Left lung (tissue), 10 donors: ENCODE data around the gene OBSCN. TPM values are rescaled to one million over a fixed set of nuclear protein-coding genes. Genes with fewer than 3 reads are reported as not detected.

ENCODE experiments used
- ATAC-seq: fragments of 200-7000 bp; cut with Tn5 transposase; one replicate; pipeline ENCODE4 v1.9.1; 2020; ENCODE audit warnings: moderate library complexity
- DNase-seq, 4 donors: peaks; one replicate each; pipeline ENCODE4 v3.0.0-alpha.2; 2013 to 2020
- H3K27ac ChIP-seq, 2 donors: fragments of 200-600 bp; sonication (generic) in 1 of 2; one replicate each; pipeline versions ENCODE4 v1.5.0 to v1.8.0; 2020 to 2021
- H3K27me3 ChIP-seq, 2 donors: fragments of 200-600 bp; sonication (generic) in 1 of 2; one replicate each; pipeline versions ENCODE4 v1.5.0 to v1.8.0; 2020 to 2021
- H3K36me3 ChIP-seq, 2 donors: fragments of 200-600 bp; sonication (generic) in 1 of 2; one replicate each; pipeline versions ENCODE4 v1.5.0 to v1.8.0; 2020 to 2021
- H3K4me1 ChIP-seq, 2 donors: fragments of 200-600 bp; one replicate each; pipeline ENCODE4 v1.8.0; 2021
- H3K4me3 ChIP-seq, 2 donors: fragments of 200-600 bp; sonication (generic) in 1 of 2; one replicate each; pipeline versions ENCODE4 v1.5.0 to v1.8.0; 2020 to 2021; ENCODE audit warnings: mild to moderate bottlenecking in 1 of 2
- H3K9me3 ChIP-seq, 2 donors: fragments of 200-600 bp; sonication (generic) in 1 of 2; one replicate each; pipeline versions ENCODE4 v1.5.0 to v1.8.0; 2020 to 2021
- intact Hi-C, 2 donors: fragments of 100-400 bp; cut with DNase I; formaldehyde crosslinking; loops; one replicate each; pipeline versions ENCODE4 v1.11.2 to v1.14.2; 2022
- polyA plus RNA-seq, 6 donors: library from polyadenylated mRNA; unstranded; fragments of 120-200 nt; gene quantifications; one replicate each; pipeline ENCODE4 v1.2.1, GENCODE V29; 2013; ENCODE audit not compliant: insufficient read length in 6 of 6
- total RNA-seq, 2 donors: library from RNA; stranded (reverse); fragmentation: NEBNext Ultra II Directional; extraction: Animal tissue kit (Norgen Biotek cat#: 25700); gene quantifications; one replicate each; pipeline ENCODE4 v1.2.1, GENCODE V29; 2021
- TF ChIP-seq, protein P1 (sequence below), 2 donors: fragments of 200-600 bp; sonication (generic) in 1 of 2; IDR thresholded peaks; one replicate each; pipeline versions ENCODE4 v1.5.0 to v1.8.0; 2021; ENCODE audit warnings: antibody characterized with exemption in 2 of 2
- donor health status: DM: no; HTN: yes; CAD: no.
- donor health status: DM: no; HTN: no; CAD: no.

The OBSCN gene
- total and polyA plus RNA-seq, 8 donors: 20.3 to 69.5 (median 47.5) TPM

- intact Hi-C loops: no loop called here
- ATAC-seq: no peak
- peaks cover 0 to 20% of the 10 kb centered on the region in 2 donors for H3K27me3 ChIP-seq
- H3K4me1 ChIP-seq: no peaks in the 10 kb centered on the region
- TF ChIP-seq, protein P1, sequence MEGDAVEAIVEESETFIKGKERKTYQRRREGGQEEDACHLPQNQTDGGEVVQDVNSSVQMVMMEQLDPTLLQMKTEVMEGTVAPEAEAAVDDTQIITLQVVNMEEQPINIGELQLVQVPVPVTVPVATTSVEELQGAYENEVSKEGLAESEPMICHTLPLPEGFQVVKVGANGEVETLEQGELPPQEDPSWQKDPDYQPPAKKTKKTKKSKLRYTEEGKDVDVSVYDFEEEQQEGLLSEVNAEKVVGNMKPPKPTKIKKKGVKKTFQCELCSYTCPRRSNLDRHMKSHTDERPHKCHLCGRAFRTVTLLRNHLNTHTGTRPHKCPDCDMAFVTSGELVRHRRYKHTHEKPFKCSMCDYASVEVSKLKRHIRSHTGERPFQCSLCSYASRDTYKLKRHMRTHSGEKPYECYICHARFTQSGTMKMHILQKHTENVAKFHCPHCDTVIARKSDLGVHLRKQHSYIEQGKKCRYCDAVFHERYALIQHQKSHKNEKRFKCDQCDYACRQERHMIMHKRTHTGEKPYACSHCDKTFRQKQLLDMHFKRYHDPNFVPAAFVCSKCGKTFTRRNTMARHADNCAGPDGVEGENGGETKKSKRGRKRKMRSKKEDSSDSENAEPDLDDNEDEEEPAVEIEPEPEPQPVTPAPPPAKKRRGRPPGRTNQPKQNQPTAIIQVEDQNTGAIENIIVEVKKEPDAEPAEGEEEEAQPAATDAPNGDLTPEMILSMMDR (IDR thresholded peaks at IDR 0.05): no peak
- no peak overlapping the region for H3K4me3 ChIP-seq
- no peak overlapping the region for H3K27ac ChIP-seq
- H3K36me3 ChIP-seq: no peaks in the 10 kb centered on the region
- peak in 2 of 4 donors; percentile 30 to 41 for DNase-seq
- no peaks in the 10 kb centered on the region for H3K9me3 ChIP-seq
Measured at GRCh38 chr1:228368801-228369607, 161.2 kb downstream of the OBSCN start.

GRCh38 chr1:228369608-228370438 is 162.0 kb downstream of the OBSCN start:
- no peak overlapping the region for H3K27ac ChIP-seq
- intact Hi-C loops: no loop called here
- H3K4me1 ChIP-seq: no peaks in the 10 kb centered on the region
- no peak overlapping the region for H3K4me3 ChIP-seq
- DNase-seq (peak in 2 of 4 donors; percentile 27 to 65), ATAC-seq (no peak)
- no peaks in the 10 kb centered on the region for H3K36me3 ChIP-seq
- TF ChIP-seq, protein P1 (IDR thresholded peaks at IDR 0.05): no peak
- peaks cover 0 to 20% of the 10 kb centered on the region in 2 donors for H3K27me3 ChIP-seq
- no peaks in the 10 kb centered on the region for H3K9me3 ChIP-seq

GRCh38 chr1:228370439-228370940 is 162.6 kb downstream of the OBSCN start:
- H3K27ac ChIP-seq: no peak overlapping the region
- no peaks in the 10 kb centered on the region for H3K4me1 ChIP-seq
- intact Hi-C loops: no loop called here
- peaks cover 0 to 20% of the 10 kb centered on the region in 2 donors for H3K27me3 ChIP-seq
- no peaks in the 10 kb centered on the region for H3K9me3 ChIP-seq
- H3K36me3 ChIP-seq: no peaks in the 10 kb centered on the region
- TF ChIP-seq, protein P1 (IDR thresholded peaks at IDR 0.05): no peak
- DNase-seq (peak in 2 of 4 donors; percentile 22 to 71), ATAC-seq (no peak)
- no peak overlapping the region for H3K4me3 ChIP-seq

GRCh38 chr1:228370941-228371740 is 163.3 kb downstream of the OBSCN start:
- Histone ChIP-seq H3K4me3 (no peak overlapping the region), H3K4me1 (no peaks in the 10 kb centered on the region), H3K36me3 (no peaks in the 10 kb centered on the region), H3K9me3 (no peaks in the 10 kb centered on the region), H3K27ac (no peak overlapping the region), H3K27me3 (peaks cover 0 to 20% of the 10 kb centered on the region in 2 donors)
- TF ChIP-seq, protein P1 (IDR thresholded peaks at IDR 0.05): no peak
- ATAC-seq: peak; percentile 2
- intact Hi-C loops: no loop called here
- peak in 2 of 4 donors; percentile 31 to 77 for DNase-seq
